Esophagus (tissue), 2 donors: ENCODE results near the gene ROCK1. TPM values are rescaled to one million over a fixed set of nuclear protein-coding genes. Genes with fewer than 3 reads are reported as not detected.
"Not testable (repeated sequence)": the region's sequence is repeated elsewhere in the genome, so short reads cannot be mapped to it uniquely, and the experiment has no call there.

Experiments used
- H3K27ac ChIP-seq, 2 donors: one replicate each; pipeline ENCODE4 v1.5.1; 2013; ENCODE audit warnings: low read depth in 2 of 2, mild to moderate bottlenecking in 2 of 2, inconsistent platforms in 1 of 2, low read length in 1 of 2, moderate library complexity in 1 of 2
- H3K27me3 ChIP-seq, 2 donors: one replicate each; pipeline ENCODE4 v1.6.1; 2013; ENCODE audit warnings: low read length in 2 of 2, control low read depth in 1 of 2, mild to moderate bottlenecking in 1 of 2; ENCODE audit not compliant: insufficient read depth in 2 of 2, control insufficient read depth in 1 of 2
- H3K36me3 ChIP-seq, 2 donors: one replicate each; pipeline ENCODE4 v1.6.1; 2013; ENCODE audit warnings: low read length in 1 of 2; ENCODE audit not compliant: control insufficient read depth in 2 of 2, insufficient read depth in 2 of 2
- H3K4me1 ChIP-seq, 2 donors: one replicate each; pipeline ENCODE4 v1.6.1; 2013; ENCODE audit warnings: low read length in 1 of 2; ENCODE audit not compliant: control insufficient read depth in 2 of 2, insufficient read depth in 2 of 2
- H3K4me3 ChIP-seq, 2 donors: one replicate each; pipeline ENCODE4 v1.5.1; 2013; ENCODE audit warnings: low read length in 2 of 2, mild to moderate bottlenecking in 2 of 2, low read depth in 1 of 2, moderate library complexity in 1 of 2
- H3K9me3 ChIP-seq, 2 donors: one replicate each; pipeline ENCODE4 v1.6.1; 2013; ENCODE audit warnings: mild to moderate bottlenecking in 2 of 2, low read depth in 1 of 2, low read length in 1 of 2, moderate library complexity in 1 of 2; ENCODE audit not compliant: control insufficient read depth in 2 of 2, insufficient read depth in 1 of 2
- WGBS, 2 donors: extraction: QIAGEN DNeasy Blood & Tissue Kit; methylation state at CpG; one replicate each; pipeline ENCODE4 v1.1.7; 2013; 5-methylcytosine and 5-hydroxymethylcytosine counted together
- polyA plus RNA-seq, 2 donors: library from polyadenylated mRNA; stranded (reverse); fragments of 200-250 nt; gene quantifications; one replicate each; pipeline ENCODE4 v1.2.3, GENCODE V29; 2013
- donor health status: healthy with polysubstance abuse.
- donor health status: Bipolar disorder and iron deficiency.

The ROCK1 gene
- polyA plus RNA-seq, 2 donors, result 6.0 to 8.8 TPM

- no peak overlapping the region for H3K27ac ChIP-seq
Observed at GRCh38 chr18:20966795-20967194, 144.8 kb downstream of the ROCK1 start.

GRCh38 chr18:20963027-20963426 is 148.6 kb downstream of the ROCK1 start:
- H3K9me3 ChIP-seq, result no peaks in the 10 kb centered on the region
- no peak overlapping the region for H3K4me3 ChIP-seq
- H3K36me3 ChIP-seq, result no peaks in the 10 kb centered on the region
- no peaks in the 10 kb centered on the region for H3K27me3 ChIP-seq
- no peak overlapping the region for H3K27ac ChIP-seq
- WGBS, 2 donors, result 97% methylated on average over 2 of the region's 2 CpGs
- no peaks in the 10 kb centered on the region for H3K4me1 ChIP-seq

More at GRCh38 chr18:20966795-20967194, 144.8 kb downstream of the ROCK1 start:
- Histone ChIP-seq H3K4me1 (no peaks in the 10 kb centered on the region), H3K36me3 (peaks cover 0 to 3% of the 10 kb centered on the region in 2 donors), H3K27me3 (no peaks in the 10 kb centered on the region), H3K9me3 (no peaks in the 10 kb centered on the region), H3K4me3 (no peak overlapping the region)
- 95 to 97% methylated on average over 2 of the region's 2 CpGs for WGBS, 2 donors

- WGBS, 2 donors, result 81 to 83% methylated on average over 1 of the region's 1 CpG
- Histone ChIP-seq H3K9me3 (no peaks in the 10 kb centered on the region), H3K4me1 (no peaks in the 10 kb centered on the region), H3K27ac (no peak overlapping the region), H3K27me3 (no peaks in the 10 kb centered on the region), H3K36me3 (no peaks in the 10 kb centered on the region), H3K4me3 (no peak overlapping the region)
Observed at GRCh38 chr18:20960735-20961134, 150.9 kb downstream of the ROCK1 start.

DNA sequence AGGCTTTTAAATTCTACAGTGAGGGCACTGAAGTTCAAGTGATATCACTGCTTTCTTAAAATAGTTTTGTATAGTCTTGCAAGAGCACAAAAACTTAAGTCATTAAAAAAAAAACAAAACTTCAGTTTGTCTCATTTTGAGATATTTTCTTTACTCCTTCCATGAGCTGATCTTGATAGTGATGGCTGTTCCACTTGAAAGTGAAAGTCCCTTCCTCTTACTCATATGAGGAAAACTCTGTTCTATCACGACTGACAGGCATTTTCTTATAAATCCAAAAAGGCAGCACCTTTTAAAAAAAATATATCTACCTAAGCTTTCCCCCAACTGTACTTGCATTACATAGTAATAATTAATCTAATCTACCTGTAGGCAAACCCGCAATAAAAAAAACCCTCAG is 160.8 kb downstream of the ROCK1 start:
- not testable (repeated sequence) for H3K27me3 ChIP-seq, H3K9me3 ChIP-seq, H3K27ac ChIP-seq, H3K4me1 ChIP-seq, H3K4me3 ChIP-seq, H3K36me3 ChIP-seq
- WGBS, 2 donors, result 82 to 83% methylated on average over 2 of the region's 2 CpGs

Other genes starting within 250 kb of the ROCK1 start
- under 1 TPM; 0.16 to 0.31 TPM for gene GREB1L, start 130.4 kb upstream of the ROCK1 start, polyA plus RNA-seq